Cardiac fibroblast (primary cell): ENCODE results near the gene KDF1.

Source experiments
- DNase-seq, 2 donors: peaks; one replicate each; pipeline versions ENCODE4 v3.0.0 to v3.0.0-alpha.2; 2010; ENCODE audit warnings: low read depth in 2 of 2
- H3K4me3 ChIP-seq, 2 donors: replicated peaks in 1 of 2; 1 replicate in 1 of 2; 2 replicates in 1 of 2; pipeline ENCODE4 v1.5.1; 2011; ENCODE audit warnings: low read depth in 2 of 2, low read length in 2 of 2, mild to moderate bottlenecking in 2 of 2, moderate library complexity in 1 of 2
- TF ChIP-seq, protein P1 (sequence below): IDR thresholded peaks from one replicate; pipeline ENCODE4 v1.5.1; 2011; ENCODE audit warnings: low read depth, mild to moderate bottlenecking, low read length, inconsistent platforms

KDF1 gene

DNA sequence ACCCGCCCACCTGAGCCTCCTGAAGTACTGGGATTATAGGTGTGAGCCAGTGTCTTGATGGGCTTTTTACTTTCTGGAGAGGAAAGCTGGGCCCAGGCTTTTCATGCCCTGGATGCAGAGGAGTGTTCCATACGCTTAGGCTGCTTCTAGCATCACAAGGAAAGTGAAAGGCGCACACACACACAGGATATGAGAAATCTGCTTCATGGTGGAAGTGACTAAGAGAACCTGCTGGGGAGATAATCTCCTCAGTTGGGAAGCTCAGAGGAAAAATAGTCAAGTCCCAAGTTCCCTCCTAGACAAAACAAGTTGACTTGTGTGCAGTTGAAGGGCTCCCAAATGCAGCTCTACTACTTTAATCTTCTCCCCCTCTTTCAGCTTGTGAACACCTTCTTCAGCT lies 36.6 kb downstream of the KDF1 start:
- no peak overlapping the region for H3K4me3 ChIP-seq
- TF ChIP-seq, protein P1, sequence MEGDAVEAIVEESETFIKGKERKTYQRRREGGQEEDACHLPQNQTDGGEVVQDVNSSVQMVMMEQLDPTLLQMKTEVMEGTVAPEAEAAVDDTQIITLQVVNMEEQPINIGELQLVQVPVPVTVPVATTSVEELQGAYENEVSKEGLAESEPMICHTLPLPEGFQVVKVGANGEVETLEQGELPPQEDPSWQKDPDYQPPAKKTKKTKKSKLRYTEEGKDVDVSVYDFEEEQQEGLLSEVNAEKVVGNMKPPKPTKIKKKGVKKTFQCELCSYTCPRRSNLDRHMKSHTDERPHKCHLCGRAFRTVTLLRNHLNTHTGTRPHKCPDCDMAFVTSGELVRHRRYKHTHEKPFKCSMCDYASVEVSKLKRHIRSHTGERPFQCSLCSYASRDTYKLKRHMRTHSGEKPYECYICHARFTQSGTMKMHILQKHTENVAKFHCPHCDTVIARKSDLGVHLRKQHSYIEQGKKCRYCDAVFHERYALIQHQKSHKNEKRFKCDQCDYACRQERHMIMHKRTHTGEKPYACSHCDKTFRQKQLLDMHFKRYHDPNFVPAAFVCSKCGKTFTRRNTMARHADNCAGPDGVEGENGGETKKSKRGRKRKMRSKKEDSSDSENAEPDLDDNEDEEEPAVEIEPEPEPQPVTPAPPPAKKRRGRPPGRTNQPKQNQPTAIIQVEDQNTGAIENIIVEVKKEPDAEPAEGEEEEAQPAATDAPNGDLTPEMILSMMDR = no peak
- peak; percentile 22 to 72 for DNase-seq

DNA sequence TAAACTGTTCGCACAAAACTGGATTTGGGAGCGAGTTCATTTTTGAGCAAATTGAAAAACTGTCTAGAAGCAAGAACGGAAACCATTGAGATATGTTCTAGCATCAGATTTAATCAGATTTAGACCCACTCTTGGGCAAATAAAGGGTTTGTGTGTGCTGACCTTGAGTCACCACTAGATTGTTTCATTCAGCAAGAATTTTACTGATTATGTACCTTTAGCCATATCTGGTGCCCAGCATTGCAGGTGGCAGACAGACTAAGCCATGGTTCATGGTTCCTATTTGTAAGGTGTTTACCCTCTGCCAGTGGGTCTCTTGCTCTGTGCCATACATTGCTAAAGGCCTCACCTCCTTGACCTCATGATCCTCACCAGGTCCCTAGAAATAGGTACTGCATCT lies 37.4 kb downstream of the KDF1 start:
- TF ChIP-seq, protein P1 = no peak
- H3K4me3 ChIP-seq = peak overlapping the region in 1 of 2 donors; percentile 95
- DNase-seq = no peak

DNA sequence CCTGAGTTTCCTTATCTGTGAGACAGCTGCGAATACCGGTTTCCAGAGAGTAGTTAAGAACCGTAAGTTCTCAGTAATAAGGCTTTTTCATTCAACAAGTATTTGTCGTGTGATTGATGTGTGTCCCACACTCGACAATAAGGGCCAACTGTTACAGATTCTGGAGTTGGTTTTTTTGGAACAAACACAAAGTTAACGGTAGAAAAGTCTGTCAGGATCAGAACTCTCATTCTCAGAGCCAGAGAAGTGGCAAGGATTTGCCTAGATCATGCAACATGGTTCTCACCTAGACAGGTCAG lies 37.9 kb downstream of the KDF1 start:
- DNase-seq = peak in 1 of 2 donors; percentile 29
- H3K4me3 ChIP-seq = peak overlapping the region; percentile 88 to 95
- TF ChIP-seq, protein P1 = no peak

DNA sequence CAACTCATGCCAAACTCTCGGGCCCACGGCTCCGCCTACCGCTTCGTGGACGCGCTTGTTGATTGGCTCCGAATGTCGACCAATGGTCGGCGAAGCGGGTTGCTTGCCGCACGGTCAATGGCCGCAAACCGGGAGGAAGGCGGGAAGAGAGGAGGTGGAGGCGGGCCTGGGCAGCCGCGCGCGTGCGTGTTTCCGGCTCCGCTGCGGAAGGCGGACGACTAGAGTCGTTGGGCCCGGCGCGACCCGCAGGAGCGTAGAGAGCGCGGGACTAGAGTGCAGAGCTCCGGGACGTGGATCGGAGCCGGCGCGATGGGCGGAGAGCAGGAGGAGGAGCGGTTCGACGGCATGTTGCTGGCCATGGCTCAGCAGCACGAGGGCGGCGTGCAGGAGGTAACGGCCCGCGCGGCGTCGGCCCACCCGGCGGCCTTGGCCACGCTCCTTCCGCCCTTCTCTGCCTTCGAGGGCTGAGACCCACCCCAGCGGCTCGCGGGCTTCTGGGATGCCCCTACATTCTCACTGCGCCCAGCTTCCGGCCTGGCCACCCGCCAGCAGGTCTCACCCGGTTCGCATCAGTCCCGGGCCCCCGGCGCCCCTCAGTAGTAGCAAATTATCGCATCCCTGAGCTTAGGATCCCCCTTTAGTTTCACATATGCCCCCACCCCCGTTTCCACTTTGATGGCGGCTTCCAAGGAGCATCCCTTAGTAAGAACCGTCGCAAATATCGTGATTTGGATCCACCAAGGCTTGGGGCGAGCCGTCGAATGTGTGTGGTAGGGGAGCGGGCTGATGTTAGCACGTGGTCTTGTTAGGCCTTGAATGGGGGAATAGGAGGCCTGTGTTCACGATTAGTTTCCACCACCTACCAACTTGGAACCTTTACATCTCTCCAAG lies 38.5 kb downstream of the KDF1 start, which contains the start of gene NUDC:
NUDC (plus strand) TSS at position 204 of the 891 bp plus-strand sequence; CDS start at position 310, 106 bp downstream.
- TF ChIP-seq, protein P1 = no peak
- H3K4me3 ChIP-seq = peak within 1 kb of the TSS; percentile 88 to 95
- peak; percentile 97 to 98 for DNase-seq

DNA sequence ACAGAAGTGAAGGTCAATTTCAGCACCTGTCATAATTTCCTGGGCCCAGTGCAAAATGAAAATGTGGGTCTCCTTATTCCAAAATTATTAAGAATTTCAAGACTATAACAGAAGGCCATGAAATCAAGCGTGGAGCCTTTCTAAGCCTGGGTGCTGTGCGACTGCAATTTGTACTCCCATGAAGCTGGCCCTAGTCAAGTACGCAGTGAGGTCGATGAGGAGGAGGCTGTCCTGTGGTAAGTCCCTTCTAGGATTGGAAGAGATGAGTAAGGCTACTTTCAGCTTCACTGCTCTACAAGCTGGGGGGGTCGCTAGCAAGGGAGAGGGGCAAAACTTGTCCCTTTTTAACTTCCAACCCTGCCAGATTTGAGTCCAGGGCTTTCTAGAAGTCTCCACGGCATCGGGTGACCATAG lies 39.1 kb downstream of the KDF1 start:
- DNase-seq = no peak
- peak overlapping the region; percentile 88 to 95 for H3K4me3 ChIP-seq
- TF ChIP-seq, protein P1 = no peak

DNA sequence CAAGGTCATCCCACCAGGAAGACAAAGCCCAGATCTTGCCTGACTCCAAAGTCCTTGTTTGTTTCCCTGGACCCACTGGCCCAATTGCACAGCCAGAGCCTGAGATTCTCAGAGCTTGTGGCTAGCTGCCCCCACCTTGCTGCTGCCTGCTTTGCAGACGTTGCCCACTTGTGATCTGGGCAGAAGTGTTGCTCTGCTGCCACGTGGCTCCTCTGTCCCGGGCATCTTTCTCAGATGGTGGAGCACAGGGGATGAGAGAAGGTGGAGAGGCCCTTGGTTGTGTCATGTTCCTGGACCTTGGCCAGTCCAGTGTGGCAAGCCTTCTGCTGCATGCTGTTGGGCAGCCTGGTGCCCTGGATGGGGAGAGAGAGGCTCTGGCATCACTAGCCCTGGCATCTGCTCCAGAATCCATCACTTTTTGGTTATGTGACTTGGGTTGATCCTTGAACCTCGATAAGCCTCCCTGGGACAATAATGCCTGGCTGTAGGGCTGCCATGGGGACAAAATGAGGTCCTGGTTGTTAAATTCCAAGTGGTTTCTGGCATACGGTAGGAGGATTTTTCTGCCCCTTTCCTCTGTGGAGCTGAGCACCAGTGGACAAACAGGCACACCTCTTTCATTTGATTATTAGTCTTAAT lies 44.9 kb downstream of the KDF1 start:
- TF ChIP-seq, protein P1 = no peak
- DNase-seq = no peak
- H3K4me3 ChIP-seq = no peak overlapping the region
